ENCODE results near the gene TPGS1.

DNA sequence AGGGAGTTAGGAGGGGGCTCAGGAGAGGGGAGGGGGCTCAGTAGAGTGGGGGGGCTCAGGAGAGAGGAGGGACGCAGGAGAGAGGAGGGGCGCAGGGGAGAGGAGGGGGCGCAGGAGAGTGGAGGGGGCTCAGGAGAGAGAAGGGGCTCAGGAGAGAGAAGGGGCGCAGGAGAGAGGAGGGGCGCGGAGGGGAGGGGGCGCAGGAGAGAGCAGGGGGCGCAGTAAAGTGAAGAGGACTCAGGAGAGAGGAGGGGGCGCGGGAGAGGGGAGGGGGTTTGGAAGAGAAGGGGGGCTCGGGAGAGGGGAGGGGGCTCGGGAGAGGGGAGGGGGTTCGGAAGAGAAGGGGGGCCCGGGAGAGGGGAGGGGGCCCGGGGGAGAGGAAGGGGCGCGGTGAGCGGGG lies 10.3 kb upstream of the TPGS1 start:
- TF ChIP-seq CTCF (IDR thresholded peaks at IDR 0.05; ENCODE audit: low read length) (no peak), EZH2 (IDR thresholded peaks at IDR 0.05; ENCODE audit: borderline replicate concordance, low read length) (no peak)

Measured in OCI-LY1 (cell line).